Measurements from ENCODE around the gene KIF21B.

The KIF21B gene

GRCh38 chr1:201041011-201041410, 17.5 kb upstream of the KIF21B start:
- Histone ChIP-seq H3K9me3 (ENCODE audit: control insufficient read depth, low read length) (no peaks in the 10 kb centered on the region), H2BK5ac (ENCODE audit: low read depth, low read length, poor library complexity, severe bottlenecking) (no peak overlapping the region), H4K91ac (ENCODE audit: low read length) (no peak overlapping the region), H4K8ac (ENCODE audit: low read length) (no peak overlapping the region), H2AFZ (ENCODE audit: low read depth, low read length) (no peak overlapping the region), H3K23ac (ENCODE audit: low read length in 2 of 2) (no peak overlapping the region), H3K27me3 (ENCODE audit: control insufficient read depth in 1 of 2, insufficient read depth in 1 of 2, low read length in 2 of 2) (peaks cover 16 to 74% of the 10 kb centered on the region in 2 experiments), H2BK15ac (ENCODE audit: low read depth, poor library complexity, severe bottlenecking) (no peak overlapping the region), H3K14ac (ENCODE audit: low read length in 2 of 2) (no peak overlapping the region), H3K4me1 (ENCODE audit: control insufficient read depth, insufficient read depth, low read depth, low read length) (no peaks in the 10 kb centered on the region), H3K27ac (ENCODE audit: low read length, poor library complexity, severe bottlenecking) (no peak overlapping the region), H2AK5ac (ENCODE audit: low read length, severe bottlenecking) (no peak overlapping the region), H3K36me3 (ENCODE audit: control insufficient read depth in 1 of 2, insufficient read depth in 2 of 2, low read depth in 1 of 2, low read length in 2 of 2) (no peaks in the 10 kb centered on the region), H3K18ac (ENCODE audit: low read depth in 1 of 2, low read length in 2 of 2) (no peak overlapping the region), H3K4ac (ENCODE audit: low read depth in 1 of 2, low read length in 2 of 2) (no peak overlapping the region), H2BK12ac (ENCODE audit: low read length in 2 of 2) (no peak overlapping the region), H3K79me1 (replicated peaks; ENCODE audit: low read length, poor library complexity, severe bottlenecking) (no peaks in the 10 kb centered on the region), H3K4me2 (ENCODE audit: low read length, poor library complexity, severe bottlenecking) (no peak overlapping the region), H3K4me3 (ENCODE audit: insufficient read depth in 1 of 2, low read depth in 1 of 2, low read length in 2 of 2) (no peak overlapping the region), H2BK120ac (ENCODE audit: low read depth, low read length) (no peak overlapping the region), H3K9ac (ENCODE audit: low read length) (no peak overlapping the region)
- no peak for DNase-seq
- 91% methylated on average over 2 of the region's 2 CpGs for WGBS

GRCh38 chr1:201039876-201040275, 16.4 kb upstream of the KIF21B start:
- no peak overlapping the region for H2BK120ac ChIP-seq (ENCODE audit: low read depth, low read length)
- no peak overlapping the region for H3K18ac ChIP-seq (ENCODE audit: low read depth in 1 of 2, low read length in 2 of 2)
- no peak overlapping the region for H4K91ac ChIP-seq (ENCODE audit: low read length)
- no peaks in the 10 kb centered on the region for H3K4me1 ChIP-seq (ENCODE audit: control insufficient read depth, insufficient read depth, low read depth, low read length)
- no peak overlapping the region for H2AK5ac ChIP-seq (ENCODE audit: low read length, severe bottlenecking)
- H3K27ac ChIP-seq (ENCODE audit: low read length, poor library complexity, severe bottlenecking): no peak overlapping the region
- no peak overlapping the region for H2BK5ac ChIP-seq (ENCODE audit: low read depth, low read length, poor library complexity, severe bottlenecking)
- H3K14ac ChIP-seq (ENCODE audit: low read length in 2 of 2): no peak overlapping the region
- H3K36me3 ChIP-seq (ENCODE audit: control insufficient read depth in 1 of 2, insufficient read depth in 2 of 2, low read depth in 1 of 2, low read length in 2 of 2): no peaks in the 10 kb centered on the region
- H3K4me3 ChIP-seq (ENCODE audit: insufficient read depth in 1 of 2, low read depth in 1 of 2, low read length in 2 of 2): no peak overlapping the region
- peaks cover 16 to 74% of the 10 kb centered on the region in 2 experiments for H3K27me3 ChIP-seq (ENCODE audit: control insufficient read depth in 1 of 2, insufficient read depth in 1 of 2, low read length in 2 of 2)
- 64% methylated on average over 5 of the region's 5 CpGs for WGBS
- no peak for DNase-seq
- no peak overlapping the region for H2BK15ac ChIP-seq (ENCODE audit: low read depth, poor library complexity, severe bottlenecking)
- H3K9ac ChIP-seq (ENCODE audit: low read length): no peak overlapping the region
- H3K4ac ChIP-seq (ENCODE audit: low read depth in 1 of 2, low read length in 2 of 2): no peak overlapping the region
- no peaks in the 10 kb centered on the region for H3K79me1 ChIP-seq (replicated peaks; ENCODE audit: low read length, poor library complexity, severe bottlenecking)
- no peak overlapping the region for H3K23ac ChIP-seq (ENCODE audit: low read length in 2 of 2)
- no peak overlapping the region for H3K4me2 ChIP-seq (ENCODE audit: low read length, poor library complexity, severe bottlenecking)
- no peaks in the 10 kb centered on the region for H3K9me3 ChIP-seq (ENCODE audit: control insufficient read depth, low read length)
- no peak overlapping the region for H4K8ac ChIP-seq (ENCODE audit: low read length)
- no peak overlapping the region for H2AFZ ChIP-seq (ENCODE audit: low read depth, low read length)
- H2BK12ac ChIP-seq (ENCODE audit: low read length in 2 of 2): no peak overlapping the region

- Histone ChIP-seq H3K4me2 (ENCODE audit: low read length, poor library complexity, severe bottlenecking) (no peak overlapping the region), H3K9me3 (ENCODE audit: control insufficient read depth, low read length) (no peaks in the 10 kb centered on the region), H2BK5ac (ENCODE audit: low read depth, low read length, poor library complexity, severe bottlenecking) (no peak overlapping the region), H4K8ac (ENCODE audit: low read length) (no peak overlapping the region), H3K4me1 (ENCODE audit: control insufficient read depth, insufficient read depth, low read depth, low read length) (no peaks in the 10 kb centered on the region), H3K36me3 (ENCODE audit: control insufficient read depth in 1 of 2, insufficient read depth in 2 of 2, low read depth in 1 of 2, low read length in 2 of 2) (no peaks in the 10 kb centered on the region), H3K18ac (ENCODE audit: low read depth in 1 of 2, low read length in 2 of 2) (no peak overlapping the region), H2AK5ac (ENCODE audit: low read length, severe bottlenecking) (no peak overlapping the region), H3K27me3 (ENCODE audit: control insufficient read depth in 1 of 2, insufficient read depth in 1 of 2, low read length in 2 of 2) (peaks cover 16 to 71% of the 10 kb centered on the region in 2 experiments), H3K4me3 (ENCODE audit: insufficient read depth in 1 of 2, low read depth in 1 of 2, low read length in 2 of 2) (no peak overlapping the region), H2BK15ac (ENCODE audit: low read depth, poor library complexity, severe bottlenecking) (no peak overlapping the region), H3K9ac (ENCODE audit: low read length) (no peak overlapping the region), H2BK12ac (ENCODE audit: low read length in 2 of 2) (no peak overlapping the region), H3K4ac (ENCODE audit: low read depth in 1 of 2, low read length in 2 of 2) (no peak overlapping the region), H3K27ac (ENCODE audit: low read length, poor library complexity, severe bottlenecking) (no peak overlapping the region), H4K91ac (ENCODE audit: low read length) (no peak overlapping the region), H2AFZ (ENCODE audit: low read depth, low read length) (no peak overlapping the region), H3K14ac (ENCODE audit: low read length in 2 of 2) (no peak overlapping the region), H2BK120ac (ENCODE audit: low read depth, low read length) (no peak overlapping the region), H3K23ac (ENCODE audit: low read length in 2 of 2) (no peak overlapping the region), H3K79me1 (replicated peaks; ENCODE audit: low read length, poor library complexity, severe bottlenecking) (no peaks in the 10 kb centered on the region)
- WGBS: 79% methylated on average over 2 of the region's 2 CpGs
- DNase-seq: no peak
These were observed 15.9 kb upstream of the KIF21B start for GRCh38 chr1:201039418-201039817.

GRCh38 chr1:201038186-201038876, 14.8 kb upstream of the KIF21B start:
- Histone ChIP-seq H3K23ac (ENCODE audit: low read length in 2 of 2) (no peak overlapping the region), H3K36me3 (ENCODE audit: control insufficient read depth in 1 of 2, insufficient read depth in 2 of 2, low read depth in 1 of 2, low read length in 2 of 2) (no peaks in the 10 kb centered on the region), H2AK5ac (ENCODE audit: low read length, severe bottlenecking) (no peak overlapping the region), H3K4me3 (ENCODE audit: insufficient read depth in 1 of 2, low read depth in 1 of 2, low read length in 2 of 2) (no peak overlapping the region), H2BK15ac (ENCODE audit: low read depth, poor library complexity, severe bottlenecking) (no peak overlapping the region), H4K8ac (ENCODE audit: low read length) (no peak overlapping the region), H3K79me1 (replicated peaks; ENCODE audit: low read length, poor library complexity, severe bottlenecking) (no peaks in the 10 kb centered on the region), H3K4me2 (ENCODE audit: low read length, poor library complexity, severe bottlenecking) (no peak overlapping the region), H3K18ac (ENCODE audit: low read depth in 1 of 2, low read length in 2 of 2) (no peak overlapping the region), H3K4ac (ENCODE audit: low read depth in 1 of 2, low read length in 2 of 2) (no peak overlapping the region), H2BK12ac (ENCODE audit: low read length in 2 of 2) (no peak overlapping the region), H2BK120ac (ENCODE audit: low read depth, low read length) (no peak overlapping the region), H3K14ac (ENCODE audit: low read length in 2 of 2) (no peak overlapping the region), H3K27ac (ENCODE audit: low read length, poor library complexity, severe bottlenecking) (no peak overlapping the region), H2BK5ac (ENCODE audit: low read depth, low read length, poor library complexity, severe bottlenecking) (no peak overlapping the region), H3K9ac (ENCODE audit: low read length) (no peak overlapping the region), H3K27me3 (ENCODE audit: control insufficient read depth in 1 of 2, insufficient read depth in 1 of 2, low read length in 2 of 2) (peaks cover 11 to 66% of the 10 kb centered on the region in 2 experiments), H3K9me3 (ENCODE audit: control insufficient read depth, low read length) (no peaks in the 10 kb centered on the region), H4K91ac (ENCODE audit: low read length) (no peak overlapping the region), H2AFZ (ENCODE audit: low read depth, low read length) (no peak overlapping the region), H3K4me1 (ENCODE audit: control insufficient read depth, insufficient read depth, low read depth, low read length) (no peaks in the 10 kb centered on the region)
- 81% methylated on average over 10 of the region's 10 CpGs for WGBS
- no peak for DNase-seq
